Measurements from ENCODE around the gene GPR26. TPM values are rescaled to one million over a fixed set of nuclear protein-coding genes. Genes with fewer than 3 reads are reported as not detected.

GPR26 gene
- total and polyA plus RNA-seq, 2 experiments from 2014 or later: not detected

GRCh38 chr10:123681285-123681684 is 15.1 kb downstream of the GPR26 start:
- H3K4me3 ChIP-seq: no peak overlapping the region
- H3K9me3 ChIP-seq (ENCODE audit: low read depth): no peaks in the 10 kb centered on the region
- TF ChIP-seq EZH2 (IDR thresholded peaks at IDR 0.05; ENCODE audit: borderline replicate concordance) (no peak), CTCF (IDR thresholded peaks at IDR 0.05; ENCODE audit: poor library complexity) (no peak), EZH2phosphoT487 (IDR thresholded peaks at IDR 0.05; ENCODE audit: low read depth, severe bottlenecking, unreplicated experiment) (no peak)
- no peak overlapping the region for H3K4me2 ChIP-seq
- no peaks in the 10 kb centered on the region for H3K27me3 ChIP-seq
- H3K4me1 ChIP-seq (ENCODE audit: insufficient read depth): no peaks in the 10 kb centered on the region
- H2AFZ ChIP-seq: no peak overlapping the region
- H4K20me1 ChIP-seq (ENCODE audit: insufficient read depth, poor library complexity, severe bottlenecking): no peaks in the 10 kb centered on the region
- WGBS (ENCODE audit: low lambda C conversion rate, missing lambda C conversion rate): 88% methylated on average over 9 of the region's 9 CpGs
- H3K9me2 ChIP-seq (replicated peaks; ENCODE audit: insufficient read depth): no peaks in the 10 kb centered on the region
- H3K36me3 ChIP-seq (replicated peaks; ENCODE audit: insufficient read depth, low read depth): no peaks in the 10 kb centered on the region
- no peaks in the 10 kb centered on the region for H3K79me2 ChIP-seq
- DNase-seq (ENCODE audit: low spot score): no peak
- H3K27ac ChIP-seq: no peak overlapping the region

- no peak for DNase-seq (ENCODE audit: low spot score)
- no peak overlapping the region for H3K27ac ChIP-seq
- TF ChIP-seq CTCF (IDR thresholded peaks at IDR 0.05; ENCODE audit: poor library complexity): no peak
- no peak for TF ChIP-seq EZH2phosphoT487 (IDR thresholded peaks at IDR 0.05; ENCODE audit: low read depth, severe bottlenecking, unreplicated experiment)
- no peak for TF ChIP-seq EZH2 (IDR thresholded peaks at IDR 0.05; ENCODE audit: borderline replicate concordance)
- H3K36me3 ChIP-seq (replicated peaks; ENCODE audit: insufficient read depth, low read depth): no peaks in the 10 kb centered on the region
- no peak overlapping the region for H3K4me3 ChIP-seq
- no peaks in the 10 kb centered on the region for H3K9me3 ChIP-seq (ENCODE audit: low read depth)
- no peaks in the 10 kb centered on the region for H3K9me2 ChIP-seq (replicated peaks; ENCODE audit: insufficient read depth)
- no peaks in the 10 kb centered on the region for H3K79me2 ChIP-seq
- no peaks in the 10 kb centered on the region for H4K20me1 ChIP-seq (ENCODE audit: insufficient read depth, poor library complexity, severe bottlenecking)
- H3K4me1 ChIP-seq (ENCODE audit: insufficient read depth): no peaks in the 10 kb centered on the region
- H3K4me2 ChIP-seq: no peak overlapping the region
- H2AFZ ChIP-seq: no peak overlapping the region
- WGBS (ENCODE audit: low lambda C conversion rate, missing lambda C conversion rate): 87% methylated on average over 2 of the region's 2 CpGs
- H3K27me3 ChIP-seq: peaks cover 4% of the 10 kb centered on the region
These were observed 16.3 kb downstream of the GPR26 start for GRCh38 chr10:123682477-123682876.

GRCh38 chr10:123683459-123683858 is 17.3 kb downstream of the GPR26 start:
- no peaks in the 10 kb centered on the region for H4K20me1 ChIP-seq (ENCODE audit: insufficient read depth, poor library complexity, severe bottlenecking)
- H3K79me2 ChIP-seq: no peaks in the 10 kb centered on the region
- no peak overlapping the region for H2AFZ ChIP-seq
- peaks cover 4% of the 10 kb centered on the region for H3K27me3 ChIP-seq
- no peaks in the 10 kb centered on the region for H3K9me2 ChIP-seq (replicated peaks; ENCODE audit: insufficient read depth)
- no peak overlapping the region for H3K4me3 ChIP-seq
- H3K27ac ChIP-seq: no peak overlapping the region
- TF ChIP-seq EZH2 (IDR thresholded peaks at IDR 0.05; ENCODE audit: borderline replicate concordance) (no peak), CTCF (IDR thresholded peaks at IDR 0.05; ENCODE audit: poor library complexity) (no peak), EZH2phosphoT487 (IDR thresholded peaks at IDR 0.05; ENCODE audit: low read depth, severe bottlenecking, unreplicated experiment) (no peak)
- no peaks in the 10 kb centered on the region for H3K9me3 ChIP-seq (ENCODE audit: low read depth)
- H3K4me2 ChIP-seq: no peak overlapping the region
- no peak for DNase-seq (ENCODE audit: low spot score)
- no peaks in the 10 kb centered on the region for H3K36me3 ChIP-seq (replicated peaks; ENCODE audit: insufficient read depth, low read depth)
- 91% methylated on average over 3 of the region's 3 CpGs for WGBS (ENCODE audit: low lambda C conversion rate, missing lambda C conversion rate)
- H3K4me1 ChIP-seq (ENCODE audit: insufficient read depth): no peaks in the 10 kb centered on the region

DNA sequence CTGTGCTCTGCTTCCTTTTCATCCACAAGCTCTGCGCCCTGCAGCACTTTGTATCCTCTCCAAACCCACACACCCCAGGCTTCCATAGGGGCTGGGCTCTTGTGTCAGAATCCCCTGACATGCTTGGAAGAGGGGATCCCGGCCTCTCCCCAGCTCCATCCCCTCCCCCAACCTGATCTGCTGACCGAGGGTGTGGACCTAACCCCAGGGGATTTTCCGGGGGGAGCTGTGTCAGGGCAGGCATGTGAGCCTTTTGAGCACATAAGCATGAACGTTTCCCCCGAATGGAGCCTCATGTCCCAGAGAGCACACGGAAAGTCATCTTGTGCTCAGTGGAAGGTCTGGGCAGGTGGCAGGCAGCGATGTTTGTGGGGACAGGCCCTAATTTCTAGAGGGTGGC is 17.7 kb downstream of the GPR26 start:
- Histone ChIP-seq H3K9me3 (ENCODE audit: low read depth) (no peaks in the 10 kb centered on the region), H3K27ac (no peak overlapping the region), H3K4me2 (no peak overlapping the region), H3K4me1 (ENCODE audit: insufficient read depth) (no peaks in the 10 kb centered on the region), H4K20me1 (ENCODE audit: insufficient read depth, poor library complexity, severe bottlenecking) (no peaks in the 10 kb centered on the region), H3K79me2 (no peaks in the 10 kb centered on the region), H2AFZ (no peak overlapping the region), H3K9me2 (replicated peaks; ENCODE audit: insufficient read depth) (no peaks in the 10 kb centered on the region), H3K4me3 (no peak overlapping the region), H3K27me3 (peaks cover 4% of the 10 kb centered on the region), H3K36me3 (replicated peaks; ENCODE audit: insufficient read depth, low read depth) (no peaks in the 10 kb centered on the region)
- 71% methylated on average over 8 of the region's 8 CpGs for WGBS (ENCODE audit: low lambda C conversion rate, missing lambda C conversion rate)
- TF ChIP-seq EZH2phosphoT487 (IDR thresholded peaks at IDR 0.05; ENCODE audit: low read depth, severe bottlenecking, unreplicated experiment) (no peak), EZH2 (IDR thresholded peaks at IDR 0.05; ENCODE audit: borderline replicate concordance) (no peak), CTCF (IDR thresholded peaks at IDR 0.05; ENCODE audit: poor library complexity) (no peak)
- DNase-seq (ENCODE audit: low spot score): no peak
